IMR-90 (cell line): ENCODE data around the gene CD34.

ENCODE experiments used
- TF ChIP-seq, protein P1 (sequence below): fragments of 150-350 bp; IDR thresholded peaks from 2 replicates; pipeline ENCODE4 v1.6.1; 2017; ENCODE audit warnings: mild to moderate bottlenecking, antibody characterized with exemption, low read length, low read depth
- TF ChIP-seq, protein P2 (sequence below): conservative IDR thresholded peaks from 2 replicates; pipeline ENCODE4 v1.5.1; 2012; ENCODE audit warnings: mild to moderate bottlenecking, low read depth, low read length, improper control_type of control experiment

DNA sequence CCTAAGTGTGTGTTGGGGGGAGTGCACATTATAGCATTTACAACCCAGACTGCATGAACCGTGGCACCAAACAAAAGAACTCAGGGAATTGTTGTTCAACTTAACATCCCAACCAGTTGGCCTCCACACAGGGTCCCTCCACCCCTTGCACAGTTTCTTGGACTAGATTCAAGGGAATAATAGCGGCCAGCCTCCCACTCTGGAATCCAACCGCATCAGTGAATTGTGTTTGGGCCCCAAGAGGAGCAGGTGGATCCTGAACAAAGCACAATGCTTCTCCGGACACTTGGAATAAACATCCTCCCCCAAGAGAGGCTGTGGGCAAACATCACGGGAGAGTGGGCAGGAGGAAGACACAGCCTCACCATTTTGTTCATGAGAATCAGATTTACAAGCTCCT is 18.2 kb downstream of the CD34 start:
- TF ChIP-seq, protein P1, sequence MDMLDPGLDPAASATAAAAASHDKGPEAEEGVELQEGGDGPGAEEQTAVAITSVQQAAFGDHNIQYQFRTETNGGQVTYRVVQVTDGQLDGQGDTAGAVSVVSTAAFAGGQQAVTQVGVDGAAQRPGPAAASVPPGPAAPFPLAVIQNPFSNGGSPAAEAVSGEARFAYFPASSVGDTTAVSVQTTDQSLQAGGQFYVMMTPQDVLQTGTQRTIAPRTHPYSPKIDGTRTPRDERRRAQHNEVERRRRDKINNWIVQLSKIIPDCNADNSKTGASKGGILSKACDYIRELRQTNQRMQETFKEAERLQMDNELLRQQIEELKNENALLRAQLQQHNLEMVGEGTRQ: no peak
- TF ChIP-seq, protein P2, sequence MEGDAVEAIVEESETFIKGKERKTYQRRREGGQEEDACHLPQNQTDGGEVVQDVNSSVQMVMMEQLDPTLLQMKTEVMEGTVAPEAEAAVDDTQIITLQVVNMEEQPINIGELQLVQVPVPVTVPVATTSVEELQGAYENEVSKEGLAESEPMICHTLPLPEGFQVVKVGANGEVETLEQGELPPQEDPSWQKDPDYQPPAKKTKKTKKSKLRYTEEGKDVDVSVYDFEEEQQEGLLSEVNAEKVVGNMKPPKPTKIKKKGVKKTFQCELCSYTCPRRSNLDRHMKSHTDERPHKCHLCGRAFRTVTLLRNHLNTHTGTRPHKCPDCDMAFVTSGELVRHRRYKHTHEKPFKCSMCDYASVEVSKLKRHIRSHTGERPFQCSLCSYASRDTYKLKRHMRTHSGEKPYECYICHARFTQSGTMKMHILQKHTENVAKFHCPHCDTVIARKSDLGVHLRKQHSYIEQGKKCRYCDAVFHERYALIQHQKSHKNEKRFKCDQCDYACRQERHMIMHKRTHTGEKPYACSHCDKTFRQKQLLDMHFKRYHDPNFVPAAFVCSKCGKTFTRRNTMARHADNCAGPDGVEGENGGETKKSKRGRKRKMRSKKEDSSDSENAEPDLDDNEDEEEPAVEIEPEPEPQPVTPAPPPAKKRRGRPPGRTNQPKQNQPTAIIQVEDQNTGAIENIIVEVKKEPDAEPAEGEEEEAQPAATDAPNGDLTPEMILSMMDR: no peak
